ENCODE measurements around the gene SOX13. TPM values are rescaled to one million over a fixed set of nuclear protein-coding genes. Genes with fewer than 3 reads are reported as not detected.
A peak's percentile ranks its signal among the peaks of the same experiment; 100 is the strongest.

Gene SOX13
- total RNA-seq, 4 donors from 2014 or later, result 15.6 to 31.1 (median 16.3) TPM

GRCh38 chr1:204075890-204076846, 3.3 kb downstream of the SOX13 start:
- Histone ChIP-seq H3K36me3 (no peaks in the 10 kb centered on the region), H3K4me3 (peak overlapping the region; percentile 85 to 91 (median 88))
- intact Hi-C loops (cut with DNase I; ENCODE audit: low total_unique reads), result loop anchor here (10.0 kb wide), 1 partner anchor 811 kb away; no protein-coding TSS in a partner anchor

GRCh38 chr1:204076891-204077290, 4.0 kb downstream of the SOX13 start:
- in situ Hi-C loops (cut with MboI; ENCODE audit: low sequenced_read_pairs in 4 of 4) (loop anchor here (5.0 to 10.0 kb wide), 3 partner anchors 48 to 58 kb away; no protein-coding TSS in a partner anchor), intact Hi-C loops (cut with DNase I; ENCODE audit: low total_unique reads) (loop anchor here (10.0 kb wide), 1 partner anchor 812 kb away; no protein-coding TSS in a partner anchor)
- no peak for TF ChIP-seq CTCF (IDR thresholded peaks at IDR 0.05 in 4 of 5, conservative IDR thresholded peaks at IDR 0.05 in 1 of 5)
- no peak for TF ChIP-seq POLR2A (IDR thresholded peaks at IDR 0.05)
- Histone ChIP-seq H3K27me3 (no peaks in the 10 kb centered on the region), H3K27ac (peak overlapping the region; percentile 41 to 94 (median 90)), H3K4me3 (no peak overlapping the region), H3K36me3 (no peaks in the 10 kb centered on the region), H3K4me1 (peaks cover 55 to 65% of the 10 kb centered on the region in 2 donors), H3K9me3 (no peaks in the 10 kb centered on the region)
- DNase-seq, result no peak
- no peak for ATAC-seq

More at GRCh38 chr1:204075890-204076846, 3.3 kb downstream of the SOX13 start:
- H3K27me3 ChIP-seq, result no peaks in the 10 kb centered on the region
- peak overlapping the region; percentile 76 to 94 (median 90) for H3K27ac ChIP-seq
- in situ Hi-C loops (cut with MboI; ENCODE audit: low sequenced_read_pairs in 4 of 4), result loop anchor here (5.0 to 10.0 kb wide), 3 partner anchors 49 to 59 kb away; no protein-coding TSS in a partner anchor
- DNase-seq, result no peak
- TF ChIP-seq POLR2A (IDR thresholded peaks at IDR 0.05) (no peak), CTCF (IDR thresholded peaks at IDR 0.05 in 4 of 5, conservative IDR thresholded peaks at IDR 0.05 in 1 of 5) (no peak)
- no peak for ATAC-seq
- peaks cover 50 to 57% of the 10 kb centered on the region in 2 donors for H3K4me1 ChIP-seq
- H3K9me3 ChIP-seq, result no peaks in the 10 kb centered on the region

DNA sequence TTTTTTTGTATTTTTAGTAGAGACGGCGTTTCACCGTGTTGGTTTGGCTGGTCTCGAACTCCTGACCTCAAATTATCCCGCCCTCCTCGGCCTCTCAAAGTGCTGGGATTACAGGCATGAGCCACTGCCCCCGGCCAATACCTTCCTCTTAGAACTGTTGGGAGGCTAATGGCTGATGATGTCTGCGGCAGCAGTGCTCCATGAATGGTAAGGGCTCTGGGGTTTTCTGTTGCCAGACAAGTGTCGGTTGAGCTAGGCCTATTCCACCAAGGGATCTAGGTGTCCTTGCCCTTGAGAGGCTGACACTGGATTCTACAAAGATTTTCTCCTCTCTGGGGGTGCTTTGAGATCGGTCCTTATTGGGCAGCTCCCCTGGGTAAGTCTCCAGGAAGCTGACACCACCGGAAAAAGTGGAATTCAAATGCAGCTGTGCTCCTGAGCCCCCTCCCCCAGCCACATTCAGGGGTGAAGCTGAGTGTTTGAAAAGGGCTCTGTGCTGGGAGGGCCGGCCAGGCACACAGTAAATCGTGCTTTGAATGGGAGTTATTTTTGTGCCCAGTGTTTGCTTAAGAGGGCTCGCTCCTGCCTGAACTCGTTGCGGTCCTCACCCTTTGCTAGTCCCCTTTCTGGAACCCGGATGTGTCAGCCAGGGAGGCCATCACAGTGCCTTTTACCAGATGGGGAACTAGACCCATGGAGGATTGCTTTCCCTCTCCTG, 5.2 kb downstream of the SOX13 start:
- intact Hi-C loops (cut with DNase I; ENCODE audit: low total_unique reads), result loop anchor here (10.0 kb wide), 1 partner anchor 813 kb away; no protein-coding TSS in a partner anchor
- Histone ChIP-seq H3K9me3 (no peaks in the 10 kb centered on the region), H3K4me1 (peaks cover 64 to 75% of the 10 kb centered on the region in 2 donors), H3K4me3 (peak overlapping the region in 1 of 4 donors; percentile 0), H3K27me3 (no peaks in the 10 kb centered on the region), H3K27ac (peak overlapping the region; percentile 41 to 92 (median 72)), H3K36me3 (no peaks in the 10 kb centered on the region)
- in situ Hi-C loops (cut with MboI; ENCODE audit: low sequenced_read_pairs in 4 of 4), result loop anchor here (5.0 to 10.0 kb wide), 3 partner anchors 47 to 57 kb away; no protein-coding TSS in a partner anchor
- ATAC-seq (no peak), DNase-seq (no peak)
- TF ChIP-seq CTCF (IDR thresholded peaks at IDR 0.05 in 4 of 5, conservative IDR thresholded peaks at IDR 0.05 in 1 of 5) (no peak), POLR2A (IDR thresholded peaks at IDR 0.05) (no peak)

- Histone ChIP-seq H3K4me1 (peaks cover 79 to 89% of the 10 kb centered on the region in 2 donors), H3K4me3 (peak overlapping the region in 2 of 4 donors; percentile 2 to 11), H3K36me3 (no peaks in the 10 kb centered on the region), H3K27ac (peak overlapping the region; percentile 85 to 94 (median 92)), H3K27me3 (no peaks in the 10 kb centered on the region), H3K9me3 (no peaks in the 10 kb centered on the region)
- DNase-seq (no peak), ATAC-seq (no peak)
- no peak for TF ChIP-seq POLR2A (IDR thresholded peaks at IDR 0.05)
- TF ChIP-seq CTCF (IDR thresholded peaks at IDR 0.05 in 4 of 5, conservative IDR thresholded peaks at IDR 0.05 in 1 of 5), result no peak
- in situ Hi-C loops (cut with MboI; ENCODE audit: low sequenced_read_pairs in 4 of 4) (loop anchor here (5.0 to 10.0 kb wide), 3 partner anchors 45 to 55 kb away; no protein-coding TSS in a partner anchor), intact Hi-C loops (cut with DNase I; ENCODE audit: low total_unique reads) (loop anchor here (10.0 kb wide), 1 partner anchor 815 kb away; no protein-coding TSS in a partner anchor)
Observed at GRCh38 chr1:204079608-204079999, 6.7 kb downstream of the SOX13 start.

Measured in gastrocnemius medialis (tissue), 4 donors.